ENCODE results near the gene DNAH7. TPM values are rescaled to one million over a fixed set of nuclear protein-coding genes. Genes with fewer than 3 reads are reported as not detected.

The DNAH7 gene
- total RNA-seq, 1 donor from 2014 or later = 1.2 TPM

- no peaks in the 10 kb centered on the region for H3K27me3 Mint-ChIP-seq (ENCODE audit: low read depth, unreplicated experiment)
These were observed 170.0 kb downstream of the DNAH7 start for GRCh38 chr2:195898505-195899191.

GRCh38 chr2:195891081-195891480, 177.6 kb downstream of the DNAH7 start:
- FAIRE-seq (no peak), DNase-seq (ENCODE audit: low read depth) (no peak)
- TF ChIP-seq EZH2 (IDR thresholded peaks at IDR 0.05; ENCODE audit: insufficient read depth, low read length) = no peak
- Histone ChIP-seq H3K4me2 (ENCODE audit: low read length) (no peak overlapping the region), H3K9me3 (ENCODE audit: insufficient read depth, low read depth, low read length) (no peaks in the 10 kb centered on the region), H3K36me3 (ENCODE audit: insufficient read depth, low read length) (no peaks in the 10 kb centered on the region), H3K4me3 (ENCODE audit: insufficient read depth, low read depth, low read length) (no peak overlapping the region), H3K9ac (ENCODE audit: low read length) (no peak overlapping the region), H2AFZ (ENCODE audit: low read depth, low read length) (no peak overlapping the region), H3K79me2 (ENCODE audit: insufficient read depth, low read length) (no peaks in the 10 kb centered on the region), H3K4me1 (ENCODE audit: insufficient read depth, low read length) (no peaks in the 10 kb centered on the region), H3K27me3 (ENCODE audit: insufficient read depth, low read length) (no peaks in the 10 kb centered on the region), H3K27ac (ENCODE audit: low read depth, low read length) (no peak overlapping the region), H4K20me1 (ENCODE audit: insufficient read depth, low read length) (no peaks in the 10 kb centered on the region)
- Mint-ChIP-seq H3K4me1 (ENCODE audit: low read depth, unreplicated experiment) (no peaks in the 10 kb centered on the region), H3K27ac (ENCODE audit: unreplicated experiment) (no peak overlapping the region), H3K9me3 (ENCODE audit: unreplicated experiment) (no peaks in the 10 kb centered on the region), H3K27me3 (ENCODE audit: low read depth, unreplicated experiment) (no peaks in the 10 kb centered on the region), H3K36me3 (ENCODE audit: low read depth, unreplicated experiment) (no peaks in the 10 kb centered on the region), H3K4me3 (ENCODE audit: unreplicated experiment) (no peak overlapping the region)

More at GRCh38 chr2:195898505-195899191, 170.0 kb downstream of the DNAH7 start:
- Mint-ChIP-seq H3K4me3 (ENCODE audit: unreplicated experiment) (no peak overlapping the region), H3K9me3 (ENCODE audit: unreplicated experiment) (no peaks in the 10 kb centered on the region), H3K36me3 (ENCODE audit: low read depth, unreplicated experiment) (no peaks in the 10 kb centered on the region), H3K27ac (ENCODE audit: unreplicated experiment) (no peak overlapping the region), H3K4me1 (ENCODE audit: low read depth, unreplicated experiment) (peaks cover 3% of the 10 kb centered on the region)
- FAIRE-seq = peak; percentile 99
- H3K4me3 ChIP-seq (ENCODE audit: insufficient read depth, low read depth, low read length) = no peak overlapping the region
- peak overlapping the region; percentile 21 for H3K27ac ChIP-seq (ENCODE audit: low read depth, low read length)
- H3K4me2 ChIP-seq (ENCODE audit: low read length) = peak overlapping the region; percentile 61
- H3K9me3 ChIP-seq (ENCODE audit: insufficient read depth, low read depth, low read length) = no peaks in the 10 kb centered on the region
- peaks cover 6% of the 10 kb centered on the region for H3K4me1 ChIP-seq (ENCODE audit: insufficient read depth, low read length)
- no peak for TF ChIP-seq EZH2 (IDR thresholded peaks at IDR 0.05; ENCODE audit: insufficient read depth, low read length)
- no peak for TF ChIP-seq CTCF (IDR thresholded peaks at IDR 0.05; ENCODE audit: insufficient read depth, low read depth, low read length)
- peak overlapping the region; percentile 11 for H3K9ac ChIP-seq (ENCODE audit: low read length)
- H3K36me3 ChIP-seq (ENCODE audit: insufficient read depth, low read length) = no peaks in the 10 kb centered on the region
- H4K20me1 ChIP-seq (ENCODE audit: insufficient read depth, low read length) = no peaks in the 10 kb centered on the region
- H2AFZ ChIP-seq (ENCODE audit: low read depth, low read length) = no peak overlapping the region
- peak; percentile 100 for DNase-seq (ENCODE audit: low read depth)
- H3K79me2 ChIP-seq (ENCODE audit: insufficient read depth, low read length) = no peaks in the 10 kb centered on the region
- H3K27me3 ChIP-seq (ENCODE audit: insufficient read depth, low read length) = no peaks in the 10 kb centered on the region

- Mint-ChIP-seq H3K9me3 (ENCODE audit: unreplicated experiment) (no peaks in the 10 kb centered on the region), H3K27ac (ENCODE audit: unreplicated experiment) (no peak overlapping the region), H3K4me3 (ENCODE audit: unreplicated experiment) (no peak overlapping the region), H3K4me1 (ENCODE audit: low read depth, unreplicated experiment) (no peaks in the 10 kb centered on the region), H3K36me3 (ENCODE audit: low read depth, unreplicated experiment) (no peaks in the 10 kb centered on the region), H3K27me3 (ENCODE audit: low read depth, unreplicated experiment) (no peaks in the 10 kb centered on the region)
- FAIRE-seq = no peak
- H2AFZ ChIP-seq (ENCODE audit: low read depth, low read length) = no peak overlapping the region
- no peak overlapping the region for H3K9ac ChIP-seq (ENCODE audit: low read length)
- H3K4me3 ChIP-seq (ENCODE audit: insufficient read depth, low read depth, low read length) = no peak overlapping the region
- no peaks in the 10 kb centered on the region for H3K4me1 ChIP-seq (ENCODE audit: insufficient read depth, low read length)
- TF ChIP-seq CTCF (IDR thresholded peaks at IDR 0.05; ENCODE audit: insufficient read depth, low read depth, low read length) = no peak
- no peak for TF ChIP-seq EZH2 (IDR thresholded peaks at IDR 0.05; ENCODE audit: insufficient read depth, low read length)
- H3K27me3 ChIP-seq (ENCODE audit: insufficient read depth, low read length) = no peaks in the 10 kb centered on the region
- no peaks in the 10 kb centered on the region for H3K36me3 ChIP-seq (ENCODE audit: insufficient read depth, low read length)
- no peak overlapping the region for H3K27ac ChIP-seq (ENCODE audit: low read depth, low read length)
- H3K79me2 ChIP-seq (ENCODE audit: insufficient read depth, low read length) = no peaks in the 10 kb centered on the region
- H3K4me2 ChIP-seq (ENCODE audit: low read length) = no peak overlapping the region
- no peak for DNase-seq (ENCODE audit: low read depth)
- H4K20me1 ChIP-seq (ENCODE audit: insufficient read depth, low read length) = no peaks in the 10 kb centered on the region
- H3K9me3 ChIP-seq (ENCODE audit: insufficient read depth, low read depth, low read length) = no peaks in the 10 kb centered on the region
These were observed 189.5 kb downstream of the DNAH7 start for GRCh38 chr2:195879153-195879552.
